Heart left ventricle (tissue), 13 donors: ENCODE data around the gene ARHGAP1.

ENCODE experiments used
- CTCF ChIP-seq, 12 donors: fragments of 200-600 bp; sonication (generic) in 4 of 12; IDR thresholded peaks; one replicate each; pipeline versions ENCODE4 v1.5.0 to v1.8.0; 2018 to 2022; ENCODE audit warnings: antibody characterized with exemption in 12 of 12, mild to moderate bottlenecking in 5 of 12
- POLR2A ChIP-seq, 2 donors: fragments of 450-650 bp; IDR thresholded peaks; one replicate each; pipeline ENCODE4 v1.6.1; 2017; ENCODE audit warnings: antibody characterized with exemption in 2 of 2, mild to moderate bottlenecking in 2 of 2, moderate library complexity in 2 of 2
- donor health status: ischemic (EF 13 %, LVEDD 7.1; RV severe dilation, severe dysfunction).
- donor health status: DM: no; HTN: yes; CAD: no.
- donor health status: DM: no; HTN: no; CAD: no.
- donor health status: ischemic (EF 25% LVEDD 6.9; RV normal size, moderate dysfunction).
- donor health status: ischemic (EF 25% LVEDD 5.7; RV mildly dilated, moderate dysfunction).
- donor health status: ischemic (EF 35%, LVEDD 5.7; RV mildly dilated, moderate dysfunction).
- donor health status: nonischemic (EF 11% LVEDD 7.7; RV severe dilation, severe dysfunction).
- donor health status: DM: yes; HTN: yes; CAD: no.
- donor health status: PGD.
- donor health status: ischemic (EF 29% LVEDD 5.4; RV normal size, mild dysfunction).
- donor health status: nonischemic (EF 23%, LVEDD 6.1; RV moderate dilation, normal function).

GRCh38 chr11:46694607-46695006, 5.8 kb downstream of the ARHGAP1 start:
- TF ChIP-seq CTCF (IDR thresholded peaks at IDR 0.05) (no peak), POLR2A (IDR thresholded peaks at IDR 0.05) (no peak)
